Ureter (tissue), 1 donor: Measurements from ENCODE around the gene C2orf76. TPM values are rescaled to one million over a fixed set of nuclear protein-coding genes. Genes with fewer than 3 reads are reported as not detected.
A peak's percentile ranks its signal among the peaks of the same experiment; 100 is the strongest.
"Not testable (repeated sequence)": the region's sequence is repeated elsewhere in the genome, so short reads cannot be mapped to it uniquely, and the experiment has no call there.

Source experiments
- DNase-seq: peaks from one replicate; pipeline ENCODE4 v3.0.0-alpha.2; 2020; ENCODE audit warnings: low spot score
- total RNA-seq: library from RNA; stranded (reverse); gene quantifications from one replicate; pipeline ENCODE4 v1.2.4, GENCODE V29; 2023
- donor health status: DM: yes; HTN: yes; CAD: no.

Gene C2orf76
- total RNA-seq, result 14.3 TPM

- peak; percentile 96 for DNase-seq
Observed at GRCh38 chr2:119366649-119367471, at the start of gene C2orf76, which contains the start of gene DBI. TSS of gene C2orf76 (minus strand) at chr2:119366834. CDS start at chr2:119339959, 26,875 bp downstream. TSS of gene DBI (plus strand) at chr2:119366977. CDS start at chr2:119367052, 75 bp downstream.

- DNase-seq, result no peak
Observed at GRCh38 chr2:119415630-119416029, 49.0 kb upstream of the C2orf76 start.

DNA sequence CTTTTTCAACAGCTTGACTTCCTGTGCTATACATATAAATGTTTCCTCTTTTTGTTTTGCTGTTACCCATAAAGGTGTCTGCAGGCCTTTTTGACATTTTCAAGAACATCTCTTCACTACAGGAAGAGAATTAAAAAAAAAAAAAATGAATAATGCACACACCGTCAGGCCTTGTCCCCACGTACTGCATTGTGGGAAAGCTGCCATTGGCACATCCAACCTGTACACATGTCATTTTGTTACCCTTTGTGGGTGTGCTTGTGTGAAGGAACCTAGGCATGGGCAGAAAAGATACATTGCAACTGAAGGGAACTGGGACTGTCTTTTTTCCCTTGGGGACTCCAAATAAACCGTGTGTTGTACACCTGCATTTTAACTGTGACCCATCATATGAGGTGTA is 48.3 kb upstream of the C2orf76 start:
- DNase-seq, result no peak

GRCh38 chr2:119409506-119409905 is 42.9 kb upstream of the C2orf76 start:
- no peak for DNase-seq

DNA sequence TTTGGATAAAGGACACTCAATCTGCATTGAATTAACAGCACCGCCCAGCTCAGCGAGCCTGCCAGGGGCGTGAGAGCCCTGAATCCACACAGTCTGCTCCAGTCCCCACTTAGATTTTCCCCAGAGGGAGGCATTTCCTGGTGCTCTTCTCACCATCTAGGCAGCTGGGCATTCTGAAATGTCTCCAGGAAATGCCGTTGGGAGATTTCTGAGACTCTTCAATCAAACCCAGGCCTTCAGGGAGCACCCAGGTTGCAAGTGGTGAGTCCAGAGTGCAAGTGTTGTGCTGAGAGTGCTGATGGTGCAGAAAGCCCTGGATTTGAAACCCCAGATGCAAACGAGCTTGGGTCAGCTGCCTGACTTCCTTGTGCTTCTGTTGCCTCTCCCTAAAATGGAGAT is 41.6 kb upstream of the C2orf76 start:
- no peak for DNase-seq

DNA sequence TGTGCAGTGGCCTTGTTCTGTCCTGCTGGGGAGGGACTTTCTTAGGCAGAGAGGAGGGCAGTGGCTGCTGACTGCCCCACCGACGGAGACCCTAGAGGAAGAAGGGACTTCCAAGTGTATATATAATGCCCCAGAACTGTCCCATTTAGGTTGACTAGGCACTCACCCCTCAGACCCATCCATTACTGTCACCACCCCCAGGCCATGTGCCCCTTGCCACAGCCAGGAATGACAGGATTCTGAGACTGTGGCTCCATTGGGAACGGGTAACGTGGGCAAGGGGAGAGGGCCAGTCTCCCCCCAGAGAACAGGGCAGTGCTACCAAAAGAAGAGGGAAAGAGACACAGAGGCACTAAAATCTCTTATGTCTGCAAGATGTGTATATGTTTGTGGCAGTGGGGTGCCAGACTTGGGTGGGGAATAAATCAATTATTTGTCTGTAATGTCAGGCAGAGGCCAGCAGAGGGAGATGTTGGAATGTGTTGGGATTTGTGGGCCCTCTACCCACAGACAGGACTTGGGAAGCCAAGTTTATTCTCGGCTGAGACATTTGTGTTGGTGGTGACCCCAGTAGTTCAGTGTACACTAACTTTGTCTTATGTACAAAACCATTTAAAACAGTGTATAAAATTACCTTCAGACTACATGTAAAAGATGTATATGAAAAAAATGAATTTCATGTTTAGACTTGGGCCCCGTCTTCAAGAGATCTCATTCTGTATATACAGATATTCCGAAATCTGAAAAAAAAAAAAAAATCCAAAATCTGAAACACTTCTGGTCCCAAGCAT is 41.0 kb upstream of the C2orf76 start:
- no peak for DNase-seq

GRCh38 chr2:119405151-119405550 is 38.5 kb upstream of the C2orf76 start:
- no peak for DNase-seq

GRCh38 chr2:119403618-119404017 is 37.0 kb upstream of the C2orf76 start:
- DNase-seq, result not testable (repeated sequence)

DNA sequence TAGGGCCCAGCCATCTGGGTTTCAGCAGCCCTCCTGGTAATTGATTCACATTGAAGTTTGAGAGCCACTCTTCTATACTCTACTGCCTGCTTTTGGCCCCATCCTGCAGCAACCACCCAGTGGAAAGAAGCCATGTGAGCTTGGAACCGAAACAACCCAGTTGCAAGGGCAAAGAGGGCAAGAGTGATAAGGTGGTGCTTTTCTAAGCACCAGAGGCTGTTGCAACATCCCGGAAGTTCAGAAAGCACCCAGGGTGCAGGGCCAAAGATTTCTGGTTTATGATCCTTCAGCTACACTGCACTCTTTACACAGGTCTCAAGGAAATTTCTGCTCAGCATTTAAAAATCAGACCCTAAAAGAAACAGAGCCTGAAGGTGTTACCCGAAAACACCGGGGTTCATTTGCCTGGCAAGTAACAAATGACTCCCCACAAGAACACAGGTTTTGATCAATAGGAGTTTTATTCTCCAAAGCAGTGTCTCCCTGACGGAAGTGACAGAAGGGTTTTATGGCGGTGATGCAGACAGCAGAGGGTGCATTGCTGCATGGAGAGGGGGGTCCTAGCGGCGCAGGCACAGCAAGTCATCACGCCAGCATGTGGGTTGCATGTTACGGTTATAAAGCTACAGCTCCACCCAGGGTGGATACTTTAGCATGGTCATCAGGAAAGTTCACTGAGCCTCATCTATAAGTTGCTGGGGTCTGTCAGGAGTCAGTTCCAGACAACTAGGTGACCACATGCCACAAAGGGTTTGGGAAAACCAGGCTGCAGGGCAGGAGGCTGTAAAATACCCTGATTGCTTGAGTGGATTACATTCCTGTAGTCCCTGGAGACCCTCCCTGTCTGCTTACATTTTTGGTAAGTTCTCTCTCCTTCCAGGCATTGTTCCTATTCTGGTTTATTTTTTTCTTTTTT is 36.3 kb upstream of the C2orf76 start:
- no peak for DNase-seq

- DNase-seq, result no peak
Observed at GRCh38 chr2:119402106-119402505, 35.5 kb upstream of the C2orf76 start.

DNA sequence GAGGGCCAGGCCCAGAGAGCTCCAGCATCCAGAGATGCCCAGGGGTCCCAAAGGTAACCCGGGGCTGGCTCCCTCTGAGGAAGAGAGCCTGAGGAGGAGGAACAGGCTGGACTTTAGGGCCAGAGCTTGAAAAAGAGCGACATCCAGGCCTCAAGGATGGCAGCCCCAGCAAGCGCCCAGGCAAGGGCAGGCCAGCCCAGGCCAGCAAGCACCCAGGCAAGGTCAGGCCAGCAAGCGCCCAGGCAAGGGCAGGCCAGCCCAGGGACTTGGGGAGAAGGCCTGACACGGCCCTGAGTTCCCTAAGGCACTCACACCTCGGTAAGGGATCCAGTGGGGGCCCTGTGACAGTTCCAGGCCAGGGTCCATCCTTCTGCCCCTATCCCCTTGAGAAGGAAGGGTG is 30.6 kb upstream of the C2orf76 start:
- DNase-seq, result no peak

GRCh38 chr2:119393971-119394748 is 27.5 kb upstream of the C2orf76 start:
- DNase-seq, result no peak

DNA sequence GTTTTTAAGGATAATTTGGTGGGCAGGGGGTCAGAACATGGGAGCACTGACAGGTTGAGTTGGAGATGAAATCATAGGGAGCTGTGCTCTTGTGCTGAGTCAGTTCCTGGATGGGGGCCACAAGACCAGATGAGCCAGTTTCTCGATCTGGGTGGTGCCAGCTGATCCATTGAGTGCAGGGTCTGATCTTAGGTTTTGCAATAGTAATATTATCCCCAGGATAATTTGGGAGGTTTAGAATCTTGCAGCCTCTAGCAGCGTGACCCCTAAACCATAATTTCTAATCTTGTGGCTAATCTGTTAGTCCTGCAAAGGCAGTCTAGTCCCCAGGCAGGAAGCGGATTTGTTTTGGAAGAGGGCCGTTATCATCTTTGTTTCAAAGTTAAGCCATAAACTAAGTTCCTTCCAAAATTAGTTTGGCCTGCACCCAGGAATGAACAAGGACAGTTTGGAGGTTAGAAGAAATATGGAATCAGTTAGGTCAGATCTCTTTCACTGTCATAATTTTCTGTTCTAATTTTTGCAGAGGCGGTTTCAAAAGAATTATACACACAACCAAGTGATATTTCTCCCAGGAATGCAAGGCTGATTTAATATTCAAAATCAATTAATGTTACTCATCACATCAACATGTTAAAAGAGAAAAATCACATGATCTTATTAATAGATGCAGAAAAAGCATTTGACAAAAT is 23.1 kb upstream of the C2orf76 start:
- peak; percentile 76 for DNase-seq

GRCh38 chr2:119387381-119388129 is 20.9 kb upstream of the C2orf76 start:
- peak; percentile 70 for DNase-seq

- DNase-seq, result no peak
Observed at GRCh38 chr2:119385466-119385865, 18.8 kb upstream of the C2orf76 start.

GRCh38 chr2:119384971-119385370 is 18.3 kb upstream of the C2orf76 start:
- DNase-seq, result no peak

DNA sequence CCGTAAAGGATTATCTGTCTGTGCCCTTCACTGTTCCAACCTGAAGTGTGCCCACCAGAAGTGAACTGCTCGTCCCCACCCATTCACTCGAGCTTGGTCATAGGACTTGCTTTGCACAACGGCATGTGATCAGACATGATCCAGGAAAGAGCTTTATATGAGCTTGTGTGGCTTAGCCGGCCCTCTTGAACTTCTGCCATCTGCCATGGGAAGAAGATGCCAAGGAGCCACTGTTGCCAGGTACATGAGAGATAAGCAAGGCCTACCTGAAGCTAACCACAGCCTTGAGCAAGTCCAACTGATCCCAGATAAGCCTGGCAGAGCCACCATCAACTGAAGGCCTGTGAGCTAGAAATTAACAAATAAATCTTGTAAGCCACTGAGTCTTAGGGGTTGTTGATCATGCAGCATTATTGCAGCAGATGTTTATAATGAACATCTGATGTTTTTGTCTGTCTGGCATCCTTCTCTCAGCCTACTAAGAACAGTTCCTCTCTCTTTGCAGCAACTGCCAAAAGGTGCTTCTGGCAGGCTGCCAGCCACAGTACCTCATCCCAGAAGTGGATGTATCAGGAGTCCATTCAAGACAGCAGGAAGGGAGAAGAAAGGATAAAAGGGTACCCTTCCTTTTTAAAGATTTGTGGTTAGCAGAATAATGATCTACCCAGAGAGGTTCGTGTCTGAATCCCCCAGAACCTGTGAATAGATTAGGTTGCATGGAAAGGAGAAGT is 16.9 kb upstream of the C2orf76 start:
- DNase-seq, result no peak

GRCh38 chr2:119378566-119378965 is 11.9 kb upstream of the C2orf76 start:
- no peak for DNase-seq

GRCh38 chr2:119377993-119378345 is 11.3 kb upstream of the C2orf76 start:
- no peak for DNase-seq
